HL-60/S4 treated with retinoic acid at 250 ng/mL for 4 days and 3 days (cell line): ENCODE data around the gene TSPAN10.

Experiments
- in situ Hi-C: fragments of 300-500 bp; cut with MboI; formaldehyde crosslinking; loops from 2 replicates; pipeline ENCODE4 v1.7.0; 2022; ENCODE audit warnings: low sequenced_read_pairs

Gene TSPAN10

GRCh38 chr17:81685108-81685507, 48.1 kb downstream of the TSPAN10 start:
- in situ Hi-C loops: no loop called here

GRCh38 chr17:81686614-81687013, 49.6 kb downstream of the TSPAN10 start:
- in situ Hi-C loops: no loop called here

- in situ Hi-C loops: no loop called here
Measured at GRCh38 chr17:81687770-81688541, 51.0 kb downstream of the TSPAN10 start.

- in situ Hi-C loops: no loop called here
Measured at GRCh38 chr17:81688616-81689015, 51.6 kb downstream of the TSPAN10 start.

- in situ Hi-C loops: no loop called here
Measured at GRCh38 chr17:81690066-81690465, 53.1 kb downstream of the TSPAN10 start.

GRCh38 chr17:81690549-81690948, 53.6 kb downstream of the TSPAN10 start:
- in situ Hi-C loops: no loop called here

- in situ Hi-C loops: no loop called here
Measured at GRCh38 chr17:81691196-81691595, 54.2 kb downstream of the TSPAN10 start.

- in situ Hi-C loops: no loop called here
Measured at GRCh38 chr17:81691608-81692007, 54.6 kb downstream of the TSPAN10 start.

GRCh38 chr17:81693509-81694210, 56.7 kb downstream of the TSPAN10 start:
- in situ Hi-C loops: no loop called here

- in situ Hi-C loops: no loop called here
Measured at GRCh38 chr17:81694810-81695209, 57.8 kb downstream of the TSPAN10 start.

- in situ Hi-C loops: no loop called here
Measured at GRCh38 chr17:81695211-81695610, 58.2 kb downstream of the TSPAN10 start.

- in situ Hi-C loops: no loop called here
Measured at GRCh38 chr17:81695801-81696200, 58.8 kb downstream of the TSPAN10 start.

GRCh38 chr17:81696218-81696941, 59.4 kb downstream of the TSPAN10 start:
- in situ Hi-C loops: no loop called here

- in situ Hi-C loops: no loop called here
Measured at GRCh38 chr17:81697261-81698044, 60.5 kb downstream of the TSPAN10 start.
